ENCODE data around the gene PSENEN.

PSENEN gene

GRCh38 chr19:35710784-35711723 lies 34.4 kb upstream of the PSENEN start:
- ChIA-PET POLR2A (interaction anchor here (0.6 to 3.9 kb wide), 5 partner anchors 8 to 210 kb away, joined by 4 to 38 read pairs (median 5); partner anchors contain the start of gene COX6B1), CTCF (interaction anchor here (0.7 to 6.0 kb wide), 6 partner anchors 10 to 216 kb away, joined by 3 to 119 read pairs (median 3); no protein-coding TSS in a partner anchor)
- Histone ChIP-seq H3K4me3 (ENCODE audit: low read depth, low read length) (no peak overlapping the region), H3K27ac (ENCODE audit: extremely low read depth, low read depth, low read length) (0 out of 2 replicates have a peak overlapping the region, but pooled peaks have one; percentile 20), H3K36me3 (ENCODE audit: control insufficient read depth in 2 of 2, insufficient read depth in 1 of 2, low read length in 2 of 2) (no peaks in the 10 kb centered on the region; a peak in 1 of 3 replicates), H3K9me3 (ENCODE audit: control insufficient read depth, insufficient read depth, low read depth, low read length) (no peaks in the 10 kb centered on the region), H3K4me1 (ENCODE audit: control insufficient read depth, insufficient read depth, low read length) (peaks cover 7% of the 10 kb centered on the region)
- TF ChIP-seq ZBTB20 (tag by site-specific recombination; IDR thresholded peaks at IDR 0.05) (peak; percentile 50; the same call in 1 of the 2 replicates), KLF1 (tag by site-specific recombination; IDR thresholded peaks at IDR 0.05) (peak; percentile 98), ZNF626 (tag by site-specific recombination; IDR thresholded peaks at IDR 0.05) (no peak), ZXDB (tag by site-specific recombination; IDR thresholded peaks at IDR 0.05) (no peak), ZFHX2 (tag by site-specific recombination; conservative IDR thresholded peaks at IDR 0.05) (no peak), ZBTB8A (tag by site-specific recombination; IDR thresholded peaks at IDR 0.05) (no peak), PRDM1 (tag by site-specific recombination; IDR thresholded peaks at IDR 0.05) (peak; percentile 74), BCL11A (tag by site-specific recombination; IDR thresholded peaks at IDR 0.05; ENCODE audit: low read depth) (no peak), ZNF10 (tag by site-specific recombination; IDR thresholded peaks at IDR 0.05) (no peak), ZNF266 (tag by site-specific recombination; IDR thresholded peaks at IDR 0.05; ENCODE audit: low read depth) (no peak), ZNF670 (tag by site-specific recombination; IDR thresholded peaks at IDR 0.05; ENCODE audit: low read depth) (no peak), KLF8 (tag by site-specific recombination; IDR thresholded peaks at IDR 0.05) (peak; percentile 33; the same call in 1 of the 2 replicates), ZNF366 (tag by site-specific recombination; conservative IDR thresholded peaks at IDR 0.05) (no peak), SCRT2 (tag by site-specific recombination; IDR thresholded peaks at IDR 0.05) (no peak), ZNF558 (tag by site-specific recombination; IDR thresholded peaks at IDR 0.05) (no peak), PRDM2 (tag by site-specific recombination; IDR thresholded peaks at IDR 0.05; ENCODE audit: borderline replicate concordance) (no peak)
- TF ChIP-seq, protein P1, sequence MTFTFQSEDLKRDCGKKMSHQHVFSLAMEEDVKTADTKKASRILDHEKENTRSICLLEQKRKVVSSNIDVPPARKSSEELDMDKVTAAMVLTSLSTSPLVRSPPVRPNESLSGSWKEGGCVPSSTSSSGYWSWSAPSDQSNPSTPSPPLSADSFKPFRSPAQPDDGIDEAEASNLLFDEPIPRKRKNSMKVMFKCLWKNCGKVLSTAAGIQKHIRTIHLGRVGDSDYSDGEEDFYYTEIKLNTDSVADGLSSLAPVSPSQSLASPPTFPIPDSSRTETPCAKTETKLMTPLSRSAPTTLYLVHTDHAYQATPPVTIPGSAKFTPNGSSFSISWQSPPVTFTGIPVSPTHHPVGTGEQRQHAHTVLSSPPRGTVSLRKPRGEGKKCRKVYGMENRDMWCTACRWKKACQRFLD (tag by site-specific recombination; IDR thresholded peaks at IDR 0.05) = no peak
- TF ChIP-seq, protein P2, sequence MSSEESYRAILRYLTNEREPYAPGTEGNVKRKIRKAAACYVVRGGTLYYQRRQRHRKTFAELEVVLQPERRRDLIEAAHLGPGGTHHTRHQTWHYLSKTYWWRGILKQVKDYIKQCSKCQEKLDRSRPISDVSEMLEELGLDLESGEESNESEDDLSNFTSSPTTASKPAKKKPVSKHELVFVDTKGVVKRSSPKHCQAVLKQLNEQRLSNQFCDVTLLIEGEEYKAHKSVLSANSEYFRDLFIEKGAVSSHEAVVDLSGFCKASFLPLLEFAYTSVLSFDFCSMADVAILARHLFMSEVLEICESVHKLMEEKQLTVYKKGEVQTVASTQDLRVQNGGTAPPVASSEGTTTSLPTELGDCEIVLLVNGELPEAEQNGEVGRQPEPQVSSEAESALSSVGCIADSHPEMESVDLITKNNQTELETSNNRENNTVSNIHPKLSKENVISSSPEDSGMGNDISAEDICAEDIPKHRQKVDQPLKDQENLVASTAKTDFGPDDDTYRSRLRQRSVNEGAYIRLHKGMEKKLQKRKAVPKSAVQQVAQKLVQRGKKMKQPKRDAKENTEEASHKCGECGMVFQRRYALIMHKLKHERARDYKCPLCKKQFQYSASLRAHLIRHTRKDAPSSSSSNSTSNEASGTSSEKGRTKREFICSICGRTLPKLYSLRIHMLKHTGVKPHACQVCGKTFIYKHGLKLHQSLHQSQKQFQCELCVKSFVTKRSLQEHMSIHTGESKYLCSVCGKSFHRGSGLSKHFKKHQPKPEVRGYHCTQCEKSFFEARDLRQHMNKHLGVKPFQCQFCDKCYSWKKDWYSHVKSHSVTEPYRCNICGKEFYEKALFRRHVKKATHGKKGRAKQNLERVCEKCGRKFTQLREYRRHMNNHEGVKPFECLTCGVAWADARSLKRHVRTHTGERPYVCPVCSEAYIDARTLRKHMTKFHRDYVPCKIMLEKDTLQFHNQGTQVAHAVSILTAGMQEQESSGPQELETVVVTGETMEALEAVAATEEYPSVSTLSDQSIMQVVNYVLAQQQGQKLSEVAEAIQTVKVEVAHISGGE (tag by site-specific recombination; conservative IDR thresholded peaks at IDR 0.05; ENCODE audit: low read depth) = no peak
- TF ChIP-seq, protein P3, sequence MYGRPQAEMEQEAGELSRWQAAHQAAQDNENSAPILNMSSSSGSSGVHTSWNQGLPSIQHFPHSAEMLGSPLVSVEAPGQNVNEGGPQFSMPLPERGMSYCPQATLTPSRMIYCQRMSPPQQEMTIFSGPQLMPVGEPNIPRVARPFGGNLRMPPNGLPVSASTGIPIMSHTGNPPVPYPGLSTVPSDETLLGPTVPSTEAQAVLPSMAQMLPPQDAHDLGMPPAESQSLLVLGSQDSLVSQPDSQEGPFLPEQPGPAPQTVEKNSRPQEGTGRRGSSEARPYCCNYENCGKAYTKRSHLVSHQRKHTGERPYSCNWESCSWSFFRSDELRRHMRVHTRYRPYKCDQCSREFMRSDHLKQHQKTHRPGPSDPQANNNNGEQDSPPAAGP (tag by site-specific recombination; IDR thresholded peaks at IDR 0.05) = peak; percentile 82; the same call in 1 of the 2 replicates
- TF ChIP-seq, protein P4, sequence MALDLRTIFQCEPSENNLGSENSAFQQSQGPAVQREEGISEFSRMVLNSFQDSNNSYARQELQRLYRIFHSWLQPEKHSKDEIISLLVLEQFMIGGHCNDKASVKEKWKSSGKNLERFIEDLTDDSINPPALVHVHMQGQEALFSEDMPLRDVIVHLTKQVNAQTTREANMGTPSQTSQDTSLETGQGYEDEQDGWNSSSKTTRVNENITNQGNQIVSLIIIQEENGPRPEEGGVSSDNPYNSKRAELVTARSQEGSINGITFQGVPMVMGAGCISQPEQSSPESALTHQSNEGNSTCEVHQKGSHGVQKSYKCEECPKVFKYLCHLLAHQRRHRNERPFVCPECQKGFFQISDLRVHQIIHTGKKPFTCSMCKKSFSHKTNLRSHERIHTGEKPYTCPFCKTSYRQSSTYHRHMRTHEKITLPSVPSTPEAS (tag by site-specific recombination; IDR thresholded peaks at IDR 0.05) = no peak
- TF ChIP-seq, protein P5, sequence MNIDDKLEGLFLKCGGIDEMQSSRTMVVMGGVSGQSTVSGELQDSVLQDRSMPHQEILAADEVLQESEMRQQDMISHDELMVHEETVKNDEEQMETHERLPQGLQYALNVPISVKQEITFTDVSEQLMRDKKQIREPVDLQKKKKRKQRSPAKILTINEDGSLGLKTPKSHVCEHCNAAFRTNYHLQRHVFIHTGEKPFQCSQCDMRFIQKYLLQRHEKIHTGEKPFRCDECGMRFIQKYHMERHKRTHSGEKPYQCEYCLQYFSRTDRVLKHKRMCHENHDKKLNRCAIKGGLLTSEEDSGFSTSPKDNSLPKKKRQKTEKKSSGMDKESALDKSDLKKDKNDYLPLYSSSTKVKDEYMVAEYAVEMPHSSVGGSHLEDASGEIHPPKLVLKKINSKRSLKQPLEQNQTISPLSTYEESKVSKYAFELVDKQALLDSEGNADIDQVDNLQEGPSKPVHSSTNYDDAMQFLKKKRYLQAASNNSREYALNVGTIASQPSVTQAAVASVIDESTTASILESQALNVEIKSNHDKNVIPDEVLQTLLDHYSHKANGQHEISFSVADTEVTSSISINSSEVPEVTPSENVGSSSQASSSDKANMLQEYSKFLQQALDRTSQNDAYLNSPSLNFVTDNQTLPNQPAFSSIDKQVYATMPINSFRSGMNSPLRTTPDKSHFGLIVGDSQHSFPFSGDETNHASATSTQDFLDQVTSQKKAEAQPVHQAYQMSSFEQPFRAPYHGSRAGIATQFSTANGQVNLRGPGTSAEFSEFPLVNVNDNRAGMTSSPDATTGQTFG (tag by site-specific recombination; IDR thresholded peaks at IDR 0.05; ENCODE audit: borderline replicate concordance) = no peak
